Ectodermal cell (in vitro differentiated cells): ENCODE measurements around the gene CCDC3.

Experiments used
- H3K27ac ChIP-seq: 2 replicates; pipeline ENCODE4 v1.7.0; 2013; ENCODE audit warnings: mild to moderate bottlenecking, low read depth, low read length; ENCODE audit not compliant: insufficient read depth, poor library complexity, severe bottlenecking
- H3K27me3 ChIP-seq: 2 replicates; pipeline ENCODE4 v1.7.0; 2013; ENCODE audit warnings: mild to moderate bottlenecking, low read length; ENCODE audit not compliant: insufficient read depth, control insufficient read depth, poor library complexity, severe bottlenecking
- H3K36me3 ChIP-seq: one replicate; pipeline ENCODE4 v1.7.0; 2013; ENCODE audit warnings: low read length; ENCODE audit not compliant: control insufficient read depth, insufficient read depth
- H3K4me1 ChIP-seq: one replicate; pipeline ENCODE4 v1.7.0; 2013; ENCODE audit warnings: low read length; ENCODE audit not compliant: control insufficient read depth, insufficient read depth
- H3K4me3 ChIP-seq: 2 replicates; pipeline ENCODE4 v1.7.0; 2013; ENCODE audit warnings: low read depth, low read length, control low read depth; ENCODE audit not compliant: insufficient read depth
- H3K9me3 ChIP-seq: 2 replicates; pipeline ENCODE4 v1.7.0; 2013; ENCODE audit warnings: mild to moderate bottlenecking, low read length, moderate library complexity; ENCODE audit not compliant: control insufficient read depth
- WGBS, 2 experiments: methylation state at CpG; one replicate each; pipeline ENCODE4 v1.1.7; 2013; ENCODE audit warnings: missing lambda C conversion rate in 2 of 2; 5-methylcytosine and 5-hydroxymethylcytosine counted together

CCDC3 gene

DNA sequence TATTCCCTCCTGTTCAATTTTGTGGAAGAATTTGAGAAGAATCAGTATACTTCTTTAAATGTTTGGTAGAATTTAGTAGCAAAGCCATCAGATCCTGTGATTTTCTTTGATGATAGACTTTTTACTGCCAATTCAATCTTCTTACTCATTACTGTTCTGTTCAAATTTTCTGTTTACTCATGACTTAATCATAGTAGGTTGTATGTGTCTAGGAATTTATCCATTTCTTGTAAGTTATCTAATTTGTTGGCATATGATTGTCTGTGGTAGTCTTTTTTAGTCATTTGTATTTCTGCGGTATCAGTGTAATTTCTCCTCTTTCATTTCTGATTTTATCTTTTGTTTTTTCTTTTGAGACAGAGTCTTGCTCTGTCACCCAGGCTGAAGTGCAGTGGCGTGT lies 87.4 kb downstream of the CCDC3 start:
- Histone ChIP-seq H3K27me3 (no peaks in the 10 kb centered on the region), H3K4me1 (no peaks in the 10 kb centered on the region), H3K36me3 (no peaks in the 10 kb centered on the region), H3K4me3 (no peak overlapping the region), H3K27ac (no peak overlapping the region), H3K9me3 (no peaks in the 10 kb centered on the region)
- WGBS, 2 experiments, result 82 to 88% methylated on average over 2 of the region's 2 CpGs

DNA sequence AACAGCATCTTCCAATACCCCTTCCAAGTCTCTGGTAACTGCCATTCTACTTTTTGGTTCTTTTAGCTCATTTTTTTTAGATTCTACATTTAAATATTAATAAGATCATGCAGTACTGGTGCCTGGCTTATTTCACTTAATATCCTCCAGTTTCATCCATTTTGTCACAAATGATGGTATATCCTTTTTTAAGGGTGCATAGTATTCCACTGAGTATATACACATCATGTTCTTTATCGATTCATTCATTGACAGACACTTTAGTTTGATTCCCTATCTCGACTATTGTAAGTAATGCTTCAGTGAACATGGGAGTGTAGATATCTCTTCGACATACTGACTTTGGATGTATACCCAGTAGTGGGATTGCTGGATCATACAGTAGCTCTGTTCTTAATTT lies 89.7 kb downstream of the CCDC3 start:
- H3K36me3 ChIP-seq, result no peaks in the 10 kb centered on the region
- H3K9me3 ChIP-seq, result no peaks in the 10 kb centered on the region
- no peak overlapping the region for H3K4me3 ChIP-seq
- H3K27ac ChIP-seq, result no peak overlapping the region
- no peaks in the 10 kb centered on the region for H3K4me1 ChIP-seq
- no peaks in the 10 kb centered on the region for H3K27me3 ChIP-seq
- whole genome bisulfite sequencing, 2 experiments, result 89 to 97% methylated on average over 3 of the region's 3 CpGs

DNA sequence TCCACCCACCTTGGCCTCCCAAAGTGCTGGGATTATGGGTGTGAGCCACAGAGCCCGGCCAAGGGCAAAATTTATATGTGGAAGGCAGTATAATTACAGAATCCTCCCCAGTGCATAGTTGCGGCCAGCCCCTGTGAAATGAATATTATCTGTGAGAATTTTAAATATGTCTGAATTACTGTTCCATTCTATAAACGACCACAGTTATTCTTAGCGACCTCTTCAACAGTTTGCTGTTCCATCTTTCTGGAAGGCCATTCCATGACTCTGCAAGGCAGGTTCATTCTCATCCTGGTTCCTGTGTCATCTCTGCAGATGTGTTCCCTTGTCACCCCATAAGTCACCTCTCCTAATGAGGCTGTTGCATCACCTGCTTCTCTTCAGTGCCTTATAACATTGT lies 90.7 kb downstream of the CCDC3 start:
- Histone ChIP-seq H3K27ac (no peak overlapping the region), H3K36me3 (no peaks in the 10 kb centered on the region)
- WGBS, 2 experiments, result 92 to 99% methylated on average over 4 of the region's 4 CpGs

DNA sequence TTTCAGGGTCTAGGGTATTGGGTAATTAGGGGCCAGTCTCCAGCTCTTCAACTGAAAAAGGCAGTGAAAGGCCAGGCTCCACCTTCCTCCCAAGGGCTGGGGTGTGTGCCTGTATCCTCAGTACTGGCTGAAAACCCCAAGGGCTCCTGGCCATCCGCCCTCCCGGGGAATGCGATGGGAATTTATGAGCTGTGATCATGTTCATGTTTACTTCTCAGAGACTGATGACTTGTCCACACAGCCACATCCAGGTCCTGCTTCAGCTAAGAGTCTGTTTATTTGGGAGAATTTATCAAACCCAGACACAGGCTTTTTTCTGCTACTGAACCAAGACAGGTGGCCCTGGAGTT lies 91.7 kb downstream of the CCDC3 start:
- no peaks in the 10 kb centered on the region for H3K27me3 ChIP-seq
- H3K27ac ChIP-seq, result no peak overlapping the region
- WGBS, 2 experiments, result 92 to 98% methylated on average over 3 of the region's 3 CpGs
- H3K4me3 ChIP-seq, result no peak overlapping the region
- no peaks in the 10 kb centered on the region for H3K4me1 ChIP-seq
- no peaks in the 10 kb centered on the region for H3K9me3 ChIP-seq
- H3K36me3 ChIP-seq, result no peaks in the 10 kb centered on the region

More for the DNA sequence above, 90.7 kb downstream of the CCDC3 start:
- Histone ChIP-seq H3K4me1 (no peaks in the 10 kb centered on the region), H3K4me3 (no peak overlapping the region), H3K9me3 (no peaks in the 10 kb centered on the region), H3K27me3 (no peaks in the 10 kb centered on the region)

DNA sequence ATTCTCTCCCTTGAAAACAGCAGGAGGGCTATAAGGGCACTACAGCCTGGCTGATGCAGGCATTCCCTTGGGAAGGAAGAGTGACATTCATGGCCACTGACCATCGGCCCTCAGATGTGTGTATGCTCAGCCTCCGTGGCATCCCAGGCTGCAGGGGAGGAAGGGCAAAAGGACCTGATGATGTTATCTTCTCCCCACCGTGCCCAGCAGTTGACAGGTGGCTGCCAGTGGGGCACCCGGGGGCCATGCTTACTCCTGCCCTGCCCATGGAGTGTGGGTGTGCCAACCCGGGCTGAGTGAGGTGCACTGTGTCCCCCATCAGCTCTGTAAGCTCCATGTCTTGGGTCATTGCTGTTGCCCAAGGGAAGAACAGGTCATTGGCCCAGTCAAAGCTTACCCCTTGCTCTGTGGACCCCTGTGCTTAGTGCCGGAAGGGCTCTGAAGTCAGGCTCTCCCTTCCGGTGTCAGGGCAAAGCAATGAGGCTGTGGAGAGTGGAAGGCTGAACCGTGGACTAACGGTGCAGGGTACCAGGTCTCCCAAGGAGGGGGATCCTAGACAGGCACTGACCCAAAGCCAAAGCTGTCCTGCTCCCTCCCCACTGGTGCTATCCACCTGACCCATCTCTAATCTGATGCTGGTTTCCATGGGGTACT lies 92.2 kb downstream of the CCDC3 start:
- Histone ChIP-seq H3K9me3 (no peaks in the 10 kb centered on the region), H3K36me3 (no peaks in the 10 kb centered on the region), H3K4me1 (no peaks in the 10 kb centered on the region), H3K27ac (no peak overlapping the region), H3K27me3 (no peaks in the 10 kb centered on the region), H3K4me3 (no peak overlapping the region)
- WGBS, 2 experiments, result 92 to 94% methylated on average over 9 of the region's 9 CpGs

DNA sequence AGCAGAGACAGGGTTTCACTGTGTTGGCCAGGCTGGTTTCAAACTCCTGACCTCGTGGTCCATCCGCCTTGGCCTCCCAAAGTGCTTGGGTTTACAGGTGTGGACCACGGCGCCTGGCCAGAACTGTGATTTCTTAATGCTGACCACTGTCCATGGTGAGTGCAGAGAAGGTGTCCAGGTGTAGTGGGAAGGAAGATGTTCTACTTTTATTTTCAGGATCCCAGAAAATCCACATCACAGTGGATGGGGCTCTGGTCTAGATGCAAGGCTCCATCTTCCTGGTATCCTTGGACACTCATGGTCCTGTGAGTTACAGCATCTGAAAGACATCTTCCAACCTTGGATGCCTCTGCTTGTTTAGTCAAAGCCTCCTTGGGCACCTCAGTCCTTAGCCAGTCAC lies 92.7 kb downstream of the CCDC3 start:
- Histone ChIP-seq H3K4me3 (no peak overlapping the region), H3K27ac (no peak overlapping the region), H3K9me3 (no peaks in the 10 kb centered on the region), H3K36me3 (no peaks in the 10 kb centered on the region), H3K27me3 (no peaks in the 10 kb centered on the region), H3K4me1 (no peaks in the 10 kb centered on the region)
- WGBS, 2 experiments, result 90 to 95% methylated on average over 4 of the region's 4 CpGs

DNA sequence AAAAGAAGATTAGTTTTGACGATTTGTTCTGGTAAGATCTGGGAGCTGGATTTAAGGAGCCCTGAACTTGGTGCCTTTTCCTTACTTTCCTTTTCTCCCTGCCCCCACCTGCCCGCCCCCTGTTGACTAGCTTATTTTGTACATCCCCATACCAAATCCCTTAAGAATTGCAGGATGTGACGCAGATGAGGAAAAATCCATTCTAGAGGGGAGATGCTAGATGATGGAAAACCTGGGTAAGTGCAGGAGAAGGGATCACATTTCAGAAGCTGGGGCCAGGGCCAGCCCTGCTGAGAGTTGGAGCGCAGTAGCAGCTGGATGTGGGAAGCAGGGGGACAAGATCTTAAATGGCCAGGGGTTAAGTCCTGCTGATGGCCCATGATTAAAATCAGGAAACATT lies 93.9 kb downstream of the CCDC3 start:
- Histone ChIP-seq H3K27ac (no peak overlapping the region), H3K27me3 (no peaks in the 10 kb centered on the region), H3K4me3 (no peak overlapping the region), H3K4me1 (no peaks in the 10 kb centered on the region), H3K9me3 (no peaks in the 10 kb centered on the region), H3K36me3 (no peaks in the 10 kb centered on the region)
- 80 to 81% methylated on average over 3 to 4 of the region's 4 CpGs for WGBS, 2 experiments

DNA sequence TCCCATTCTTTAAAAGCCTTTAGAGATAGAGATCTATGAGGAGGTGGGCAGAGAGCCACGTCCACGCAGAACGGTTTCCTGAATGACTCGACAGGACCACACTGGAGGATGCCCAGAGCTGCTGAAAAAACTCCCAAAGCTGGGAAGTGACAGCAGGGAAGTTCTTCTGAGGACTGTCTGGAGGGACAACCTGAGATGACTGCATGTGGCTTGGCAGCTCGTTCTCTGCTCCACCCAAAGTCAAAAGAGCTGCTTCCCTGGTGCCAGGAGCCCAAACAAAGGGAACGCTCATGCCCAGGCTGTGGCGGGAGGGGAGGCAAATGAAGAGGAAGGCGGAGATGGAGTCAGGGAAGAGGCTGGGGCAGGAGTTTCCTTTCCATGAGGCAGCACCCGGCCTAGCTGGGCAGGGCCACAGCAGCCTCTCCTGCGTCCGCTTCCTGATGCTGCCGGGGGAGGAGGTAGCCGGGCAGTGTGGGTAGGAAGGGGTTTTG lies 95.4 kb downstream of the CCDC3 start:
- Histone ChIP-seq H3K27ac (no peak overlapping the region), H3K27me3 (no peaks in the 10 kb centered on the region), H3K9me3 (no peaks in the 10 kb centered on the region), H3K36me3 (no peaks in the 10 kb centered on the region), H3K4me1 (no peaks in the 10 kb centered on the region), H3K4me3 (no peak overlapping the region)
- WGBS, 2 experiments, result 94 to 95% methylated on average over 13 of the region's 13 CpGs

DNA sequence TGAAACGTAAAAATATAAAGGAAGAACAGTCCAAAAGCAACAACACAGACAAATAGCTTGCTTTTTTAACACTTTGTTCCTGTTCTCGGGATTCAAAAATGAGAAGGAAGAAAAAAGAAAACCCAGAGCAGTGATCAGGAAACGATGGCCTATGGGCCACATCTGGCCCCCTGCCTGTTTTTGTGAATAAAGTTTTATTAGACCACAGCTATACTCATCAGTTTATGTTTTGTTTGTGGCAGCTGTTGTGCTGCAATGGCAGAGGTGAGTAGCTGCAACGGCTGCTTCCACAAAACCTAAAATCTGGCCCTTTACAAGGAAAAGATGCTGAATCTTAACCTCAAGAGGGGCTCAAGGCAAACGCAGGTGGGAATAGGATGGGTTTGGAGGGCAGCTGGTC lies 96.4 kb downstream of the CCDC3 start:
- no peaks in the 10 kb centered on the region for H3K27me3 ChIP-seq
- H3K9me3 ChIP-seq, result no peaks in the 10 kb centered on the region
- no peaks in the 10 kb centered on the region for H3K36me3 ChIP-seq
- WGBS, 2 experiments, result 95 to 98% methylated on average over 5 of the region's 5 CpGs
- H3K4me1 ChIP-seq, result no peaks in the 10 kb centered on the region
- H3K27ac ChIP-seq, result no peak overlapping the region
- no peak overlapping the region for H3K4me3 ChIP-seq

DNA sequence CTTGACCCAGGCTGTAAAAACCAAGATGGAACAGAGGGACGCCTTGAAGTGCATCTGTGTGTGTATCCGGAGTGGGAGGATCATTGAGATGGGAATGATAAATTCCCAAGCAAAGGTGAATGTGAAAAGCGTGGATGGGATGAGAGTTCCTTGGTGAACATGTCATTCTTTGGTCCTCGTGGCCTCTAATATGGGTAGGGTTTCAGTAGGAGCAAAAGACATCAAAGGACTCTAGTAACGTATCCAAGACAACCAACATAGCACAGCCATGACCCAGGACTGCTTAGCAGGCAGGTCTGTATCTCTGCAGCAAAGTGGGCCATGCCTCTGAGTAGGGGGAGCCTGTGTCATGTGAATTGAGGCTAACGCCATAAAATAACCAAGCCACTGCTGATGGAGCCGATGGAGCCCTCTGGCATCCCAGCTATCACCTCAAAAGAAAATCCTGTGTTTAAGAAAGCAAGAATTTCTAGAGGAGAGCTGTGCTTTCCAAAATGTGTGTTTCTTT lies 98.6 kb downstream of the CCDC3 start:
- H3K36me3 ChIP-seq, result no peaks in the 10 kb centered on the region
- H3K9me3 ChIP-seq, result no peaks in the 10 kb centered on the region
- H3K27ac ChIP-seq, result no peak overlapping the region
- no peaks in the 10 kb centered on the region for H3K4me1 ChIP-seq
- H3K4me3 ChIP-seq, result no peak overlapping the region
- H3K27me3 ChIP-seq, result no peaks in the 10 kb centered on the region
- 81 to 90% methylated on average over 6 of the region's 7 CpGs for WGBS, 2 experiments
